HG03378 (cell line): ENCODE measurements around the gene ELOVL6.
"Not testable (repeated sequence)": the region's sequence is repeated elsewhere in the genome, so short reads cannot be mapped to it uniquely, and the experiment has no call there.

ENCODE experiments used
- ATAC-seq: cut with Tn5 transposase; IDR thresholded peaks from one replicate; pipeline ENCODE4 v1.9.1; 2021; ENCODE audit warnings: mild to moderate bottlenecking, moderate library complexity; ENCODE audit not compliant: unreplicated experiment

ELOVL6 gene

DNA sequence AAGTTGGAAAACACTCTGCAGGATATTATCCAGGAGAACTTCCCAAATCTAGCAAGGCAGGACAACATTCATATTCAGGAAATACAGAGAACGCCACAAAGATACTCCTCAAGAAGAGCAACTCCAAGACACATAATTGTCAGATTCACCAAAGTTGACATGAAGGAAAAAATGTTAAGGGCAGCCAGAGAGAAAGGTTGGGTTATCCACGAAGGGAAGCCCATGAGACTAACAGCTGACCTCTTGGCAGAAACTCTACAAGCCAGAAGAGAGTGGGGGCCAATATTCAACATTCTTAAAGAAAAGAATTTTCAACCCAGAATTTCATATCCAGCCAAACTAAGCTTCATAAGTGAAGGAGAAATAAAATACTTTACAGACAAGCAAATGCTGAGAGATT is 120.3 kb downstream of the ELOVL6 start:
- not testable (repeated sequence) for ATAC-seq

DNA sequence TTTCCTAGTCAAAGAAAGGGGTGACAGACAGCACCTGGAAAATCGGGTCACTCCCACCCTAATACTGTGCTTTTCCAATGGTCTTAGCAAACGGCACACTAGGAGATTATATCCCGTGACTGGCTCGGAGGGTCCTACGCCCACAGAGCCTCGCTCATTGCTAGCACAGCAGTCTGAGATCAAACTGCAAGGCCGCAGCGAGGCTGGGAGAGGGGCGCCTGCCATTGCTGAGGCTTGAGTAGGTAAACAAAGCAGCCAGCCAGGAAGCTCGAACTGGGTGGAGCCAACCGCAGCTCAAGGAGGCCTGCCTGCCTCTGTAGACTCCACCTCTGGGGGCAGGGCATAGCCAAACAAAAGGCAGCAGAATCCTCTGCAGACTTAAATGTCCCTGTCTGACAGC is 121.6 kb downstream of the ELOVL6 start:
- ATAC-seq, result not testable (repeated sequence)

DNA sequence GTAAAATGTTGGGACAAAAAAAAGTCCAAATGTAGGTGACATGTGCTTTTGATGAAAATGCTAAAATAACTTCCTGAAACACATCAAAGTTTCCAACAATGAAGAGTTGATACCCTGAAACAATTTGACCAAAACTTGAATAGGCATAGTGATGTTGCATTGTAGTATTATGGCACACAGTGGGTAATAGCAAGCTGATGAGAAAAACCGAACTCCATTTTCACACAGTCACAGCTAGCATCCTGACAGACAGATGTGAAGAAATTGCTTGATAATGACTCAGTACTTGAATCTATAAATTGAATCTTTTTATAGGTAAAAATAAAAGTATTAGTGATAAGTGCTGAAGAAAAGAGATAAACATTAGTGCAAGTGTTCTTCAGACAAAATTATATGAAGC is 122.5 kb downstream of the ELOVL6 start:
- ATAC-seq, result no peak

DNA sequence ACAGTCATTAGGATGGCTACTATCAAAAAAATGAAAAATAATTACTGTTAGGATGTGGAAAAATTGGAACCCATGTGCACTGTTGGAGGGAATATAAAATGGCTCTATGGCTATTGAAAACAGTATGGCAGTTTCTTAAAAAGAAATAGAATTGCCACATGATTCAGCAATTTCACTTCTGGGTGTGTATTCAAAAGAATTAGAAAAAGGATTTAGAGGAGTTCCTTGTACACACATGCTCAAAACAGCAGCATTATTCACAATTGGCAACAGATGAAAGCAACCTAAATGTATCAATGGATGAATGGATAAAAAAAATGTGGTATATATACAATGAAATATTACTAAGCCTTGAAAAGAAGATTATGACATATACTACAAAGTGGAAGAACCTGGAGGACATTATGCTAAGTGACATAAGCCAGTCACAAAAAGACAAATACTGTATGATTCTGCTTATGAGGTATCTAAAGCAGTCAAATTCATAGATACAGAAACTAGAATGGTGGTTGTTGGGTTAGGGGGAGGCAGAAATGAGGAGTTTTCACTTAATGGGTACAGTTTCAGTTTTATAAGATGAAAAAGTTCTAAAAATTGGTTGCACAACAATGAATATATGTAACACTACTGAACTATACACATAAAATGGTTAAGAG is 123.2 kb downstream of the ELOVL6 start:
- ATAC-seq, result no peak

DNA sequence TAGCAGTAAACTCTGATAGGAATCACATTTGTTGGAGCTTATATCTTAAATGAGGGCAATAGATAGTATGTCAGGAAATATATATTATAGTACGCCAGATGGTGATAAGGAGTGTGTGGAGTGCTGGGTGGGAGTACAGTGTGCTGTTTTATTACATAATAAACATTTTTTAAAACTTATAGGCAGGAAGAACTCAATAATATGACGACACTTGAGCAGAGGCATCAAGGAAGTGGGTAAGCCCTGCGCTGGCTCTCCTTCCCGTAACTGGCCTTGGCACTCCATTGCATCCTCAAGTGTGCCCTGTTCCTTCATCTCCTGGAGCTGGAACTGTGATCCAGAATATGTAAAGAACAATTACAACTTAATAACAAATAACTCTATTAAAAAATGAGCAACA is 123.8 kb downstream of the ELOVL6 start:
- no peak for ATAC-seq

DNA sequence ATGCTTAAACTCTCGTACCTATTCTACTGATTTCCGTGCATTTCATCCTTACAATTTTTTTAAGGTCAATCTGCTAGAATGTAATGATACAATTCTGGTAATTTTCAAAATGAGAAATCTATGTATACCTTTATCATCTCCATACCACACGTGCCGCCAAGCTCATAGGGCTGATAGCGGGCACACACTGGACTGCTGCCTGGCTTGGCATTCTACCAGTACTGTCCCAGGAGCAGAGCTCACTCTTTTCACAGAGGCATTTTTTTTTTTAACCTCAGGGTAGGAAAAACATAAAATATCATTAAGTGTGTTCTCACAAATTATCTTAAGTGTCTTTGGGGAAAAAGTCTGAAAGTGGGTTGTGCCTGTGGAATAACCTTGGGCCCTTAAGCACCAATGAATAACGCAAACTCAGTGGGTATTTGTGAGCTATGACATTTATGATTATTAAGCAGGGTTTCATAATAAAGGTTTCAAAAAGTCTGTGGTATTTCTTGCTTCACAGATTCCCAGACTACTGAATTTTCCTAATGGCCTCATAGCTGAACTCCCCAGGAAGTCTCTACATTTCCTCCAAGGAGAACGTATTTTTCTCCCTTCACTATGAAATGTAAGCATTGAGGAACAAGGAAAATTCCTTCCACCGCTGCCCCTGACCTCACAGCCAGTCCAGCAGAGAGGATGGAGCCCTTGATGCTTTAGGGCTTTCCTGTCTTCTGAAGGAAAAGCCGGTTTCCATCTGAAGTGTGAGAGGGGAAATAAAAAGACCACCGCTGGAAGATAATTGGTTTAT is 125.2 kb downstream of the ELOVL6 start:
- ATAC-seq, result no peak

DNA sequence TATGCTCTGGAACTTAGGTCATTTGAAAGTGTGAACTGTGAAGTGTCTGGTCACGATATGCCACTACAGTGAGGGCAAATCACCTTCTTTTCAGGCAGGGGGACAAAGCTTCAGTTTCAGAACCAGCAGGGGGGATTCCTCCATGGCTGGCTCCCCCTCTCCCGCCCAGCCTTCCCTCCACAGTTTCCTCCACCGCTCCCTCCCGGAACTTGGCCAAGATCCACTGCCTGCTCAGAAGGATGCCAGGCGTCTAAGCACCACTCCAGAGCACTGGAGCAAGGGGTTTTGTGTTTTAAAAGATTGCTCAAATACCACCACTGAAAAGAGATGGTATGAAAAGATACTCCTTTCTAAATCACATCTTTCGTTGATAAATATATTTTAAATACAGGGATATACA is 126.9 kb downstream of the ELOVL6 start:
- no peak for ATAC-seq

DNA sequence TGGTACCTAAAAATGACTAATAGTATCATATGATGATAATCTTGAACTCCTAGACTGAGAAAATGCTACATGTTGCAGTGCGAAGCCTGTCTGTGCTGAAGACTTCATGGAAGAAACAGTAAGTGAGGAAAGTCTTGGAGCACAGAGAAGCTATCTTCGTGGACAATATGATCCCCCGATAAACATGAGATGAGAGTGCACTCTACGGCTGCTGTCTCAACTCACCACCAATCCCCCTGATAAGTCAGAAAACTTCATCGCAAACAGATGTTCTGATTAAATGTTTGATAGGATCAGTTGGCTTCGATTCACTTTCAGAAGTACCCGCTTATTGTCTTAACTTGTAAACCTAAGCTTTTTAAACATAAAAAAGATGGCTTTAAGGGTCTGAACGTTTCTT is 130.2 kb downstream of the ELOVL6 start:
- no peak for ATAC-seq

DNA sequence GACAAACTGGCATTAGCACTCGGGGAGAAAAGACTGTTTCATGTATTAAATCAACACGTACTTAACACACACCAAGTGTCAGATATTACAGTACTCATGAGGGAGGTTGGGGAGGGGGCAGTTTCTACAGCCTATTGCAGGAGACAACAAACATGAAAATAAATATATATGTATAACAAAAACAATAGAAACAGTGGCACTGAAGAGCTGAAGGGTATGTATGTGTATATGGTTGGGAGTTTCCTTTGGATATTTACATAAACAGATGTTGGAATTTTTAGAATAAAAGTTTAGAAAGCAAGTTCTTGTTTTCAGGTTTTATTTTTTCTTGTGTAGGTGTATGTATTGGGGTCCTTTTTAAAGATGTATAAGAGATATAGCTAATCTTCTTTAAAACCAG is 133.5 kb downstream of the ELOVL6 start:
- no peak for ATAC-seq

DNA sequence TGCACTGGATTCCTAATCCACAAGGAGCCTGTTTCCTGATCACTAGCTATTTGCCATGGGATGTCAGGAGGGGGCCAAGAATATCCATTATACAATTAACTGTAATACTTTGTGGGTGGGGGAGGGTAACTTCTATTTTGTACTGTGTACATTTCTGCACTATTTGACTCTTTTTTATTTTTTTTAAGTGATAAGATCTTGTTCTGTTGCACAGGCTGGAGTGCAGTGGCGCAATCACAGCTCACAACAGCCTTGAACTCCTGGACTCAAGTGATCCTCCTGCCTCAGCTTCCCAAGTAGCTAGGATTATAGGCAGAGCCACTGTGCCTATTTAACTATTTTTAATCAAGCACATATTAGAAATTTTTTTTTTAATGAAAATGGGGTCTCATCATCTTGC is 134.1 kb downstream of the ELOVL6 start:
- no peak for ATAC-seq

DNA sequence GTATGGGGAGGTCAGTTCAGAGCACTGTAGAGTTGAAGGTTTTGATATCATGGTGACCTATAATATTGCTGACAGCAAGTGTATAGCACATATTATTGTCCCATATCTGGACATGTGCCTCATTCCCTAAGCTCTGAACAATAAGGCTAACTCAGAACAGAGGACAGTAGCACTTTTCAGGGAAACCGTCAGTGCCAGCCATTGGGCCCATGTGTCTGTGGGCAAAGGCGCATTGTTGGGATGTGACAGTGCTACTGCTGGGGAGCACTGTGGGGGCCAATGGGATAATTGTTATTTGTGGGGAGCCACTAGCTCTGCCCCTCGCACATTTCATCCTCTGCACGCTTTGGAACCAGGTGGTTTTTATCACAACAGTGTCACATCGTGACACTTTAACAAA is 136.2 kb downstream of the ELOVL6 start:
- no peak for ATAC-seq

DNA sequence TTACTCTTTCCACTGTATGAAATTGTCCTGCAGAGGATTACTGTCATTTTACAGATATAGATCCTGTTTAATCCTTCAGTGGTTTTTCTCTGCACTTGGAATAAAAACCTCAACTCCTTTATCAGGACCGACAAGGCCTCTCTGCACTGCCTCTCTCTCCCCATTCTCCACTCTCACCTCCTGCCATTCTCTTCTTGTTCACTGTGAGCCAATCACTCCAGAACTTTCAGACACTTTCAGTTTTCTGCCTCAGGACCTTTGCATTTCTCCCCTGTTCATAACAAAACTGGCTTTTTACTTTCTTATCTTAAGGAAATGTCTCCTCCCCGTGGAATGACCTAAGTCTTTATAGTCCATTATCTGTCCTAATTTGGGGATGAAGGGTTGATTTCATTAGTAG is 137.3 kb downstream of the ELOVL6 start:
- ATAC-seq, result no peak

DNA sequence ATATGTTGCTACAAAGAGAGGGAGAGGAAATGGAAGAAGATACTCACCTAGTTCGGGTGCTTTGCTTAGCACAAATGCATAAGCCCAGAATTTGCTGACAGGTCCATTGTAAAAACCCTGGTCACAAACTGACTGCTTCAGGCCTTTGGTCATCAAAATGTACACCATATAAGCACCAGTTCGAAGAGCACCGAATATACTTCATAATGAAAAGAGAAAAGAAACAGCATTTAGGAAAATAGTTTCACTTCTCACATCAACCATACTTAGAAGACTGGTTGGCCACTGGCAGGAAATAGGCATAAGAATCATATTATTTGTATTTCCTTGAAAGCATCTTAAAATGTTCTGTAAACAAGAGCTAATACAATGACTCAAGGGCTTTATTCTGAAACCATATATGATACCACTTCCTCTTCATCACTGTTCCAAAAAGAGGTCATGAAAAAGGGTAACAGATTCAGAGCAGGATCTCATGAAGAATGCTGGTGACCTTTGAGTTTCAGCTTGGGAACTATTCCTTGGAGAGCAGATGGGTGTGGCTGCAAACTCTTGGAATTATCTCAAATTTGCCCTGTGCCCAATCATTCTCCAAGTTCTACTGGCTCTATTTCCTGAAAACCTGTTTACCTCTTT is 138.7 kb downstream of the ELOVL6 start:
- ATAC-seq, result peak; percentile 87

DNA sequence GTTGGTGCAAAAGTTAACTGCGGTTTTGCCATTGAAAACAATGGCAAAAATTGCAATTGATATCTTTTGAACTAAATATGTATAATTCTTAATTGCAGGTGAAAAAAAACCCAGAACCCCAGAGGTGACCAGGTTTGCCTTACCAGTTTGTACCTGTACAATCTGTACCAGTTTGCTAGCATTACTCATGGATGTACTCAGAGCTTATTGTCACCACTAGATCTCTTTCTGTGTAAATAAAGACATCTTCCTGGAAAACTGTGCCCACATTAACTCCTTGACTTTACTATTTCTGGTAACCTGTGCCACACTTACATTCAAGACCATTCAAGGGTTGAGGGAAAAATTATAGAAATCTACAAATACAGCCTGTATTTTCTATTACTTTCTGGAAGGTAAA is 139.7 kb downstream of the ELOVL6 start:
- no peak for ATAC-seq

DNA sequence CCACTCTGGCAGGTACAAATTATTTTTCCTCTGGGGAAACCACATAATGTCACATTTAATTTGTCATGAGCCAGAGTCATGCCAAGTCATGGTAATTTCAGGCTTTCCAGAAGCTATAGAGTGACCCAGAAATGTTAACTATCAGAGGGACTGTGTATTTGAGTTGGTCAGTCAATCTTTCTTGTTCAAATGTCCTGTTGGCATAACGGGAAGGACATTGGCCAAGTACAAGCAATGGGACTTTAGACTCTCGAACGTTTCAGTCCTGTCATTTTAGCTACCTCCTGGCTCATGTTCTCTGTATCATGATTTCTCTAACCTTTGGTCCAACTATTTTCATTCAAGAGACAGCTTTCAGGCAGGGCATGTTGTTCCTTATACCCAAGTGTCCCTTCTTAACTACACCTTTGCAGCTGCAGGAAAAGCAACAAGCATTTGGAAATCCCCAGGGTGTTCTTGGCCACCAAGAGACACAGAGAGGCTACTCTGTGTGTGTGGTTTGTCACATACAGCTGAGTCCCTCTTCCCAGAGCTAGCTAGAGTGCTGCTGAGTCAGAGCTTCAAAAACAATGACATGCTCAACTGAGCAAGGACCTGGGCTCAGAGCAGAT is 143.2 kb downstream of the ELOVL6 start:
- peak; percentile 85 for ATAC-seq

DNA sequence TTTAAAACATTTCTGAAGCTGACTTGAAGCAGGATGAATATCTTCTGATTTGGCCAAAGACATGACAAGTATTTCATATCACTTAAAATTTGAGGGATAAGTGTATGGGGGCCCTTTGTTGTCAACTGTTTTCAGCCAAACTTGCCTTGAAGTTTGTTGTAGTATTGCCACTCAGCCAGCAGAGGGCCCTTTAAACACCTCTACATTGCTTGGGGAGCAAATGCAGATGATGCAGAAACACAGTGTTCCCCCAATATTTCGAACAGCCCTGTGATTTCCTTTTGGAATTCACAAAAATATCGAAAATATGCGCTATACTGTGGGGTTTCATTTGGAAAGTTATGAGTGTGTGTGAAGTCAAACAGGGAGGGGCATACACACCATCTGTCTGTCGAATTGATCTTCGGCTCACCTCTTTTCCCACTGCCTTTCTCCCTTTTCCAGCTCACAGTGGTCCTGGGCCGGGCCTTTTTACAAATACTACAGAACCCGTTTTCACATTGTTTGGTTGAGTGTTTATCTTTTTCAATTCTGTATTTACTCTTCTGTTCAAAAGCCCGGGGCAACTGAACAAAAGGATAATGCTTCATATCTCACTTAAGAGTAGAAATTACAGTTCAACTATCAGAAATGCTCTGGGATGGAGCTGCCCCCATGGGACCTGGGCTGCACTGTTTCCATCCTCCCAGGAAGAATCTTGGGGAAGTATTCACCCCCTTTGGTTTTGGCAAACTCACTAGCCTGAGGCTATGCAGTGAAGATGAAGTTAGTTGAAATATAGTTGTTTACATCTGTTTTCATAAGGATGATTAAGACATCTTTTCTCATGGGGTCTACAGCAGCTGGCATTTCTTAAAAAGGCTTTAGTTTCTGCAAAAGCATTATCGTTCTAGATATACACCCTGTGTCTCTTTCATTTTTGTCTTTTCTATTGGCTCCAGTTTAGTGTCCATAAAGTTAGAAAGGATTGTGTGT is 148.2 kb downstream of the ELOVL6 start:
- ATAC-seq, result peak; percentile 69

DNA sequence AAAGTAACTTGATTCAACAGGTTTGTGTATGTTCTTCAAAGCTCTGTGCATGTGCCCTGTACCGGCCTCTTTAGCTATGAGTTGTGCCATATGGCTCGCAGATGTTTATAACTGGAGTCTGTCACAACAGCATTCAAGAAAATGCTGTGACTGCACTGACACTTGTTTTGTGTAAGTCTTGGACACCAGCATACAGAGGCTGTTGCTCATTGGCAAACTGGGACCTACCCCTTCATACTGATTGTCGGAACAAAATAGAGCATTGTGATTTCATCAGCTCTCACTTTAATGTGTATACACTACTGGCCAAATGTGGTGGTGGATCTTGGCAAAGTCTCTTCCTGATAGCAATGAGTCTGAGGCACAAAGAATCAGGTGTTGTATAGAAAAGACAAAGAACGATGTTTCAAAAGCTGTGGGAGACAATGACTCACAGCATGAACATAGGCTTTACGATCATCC is 151.8 kb downstream of the ELOVL6 start:
- no peak for ATAC-seq

DNA sequence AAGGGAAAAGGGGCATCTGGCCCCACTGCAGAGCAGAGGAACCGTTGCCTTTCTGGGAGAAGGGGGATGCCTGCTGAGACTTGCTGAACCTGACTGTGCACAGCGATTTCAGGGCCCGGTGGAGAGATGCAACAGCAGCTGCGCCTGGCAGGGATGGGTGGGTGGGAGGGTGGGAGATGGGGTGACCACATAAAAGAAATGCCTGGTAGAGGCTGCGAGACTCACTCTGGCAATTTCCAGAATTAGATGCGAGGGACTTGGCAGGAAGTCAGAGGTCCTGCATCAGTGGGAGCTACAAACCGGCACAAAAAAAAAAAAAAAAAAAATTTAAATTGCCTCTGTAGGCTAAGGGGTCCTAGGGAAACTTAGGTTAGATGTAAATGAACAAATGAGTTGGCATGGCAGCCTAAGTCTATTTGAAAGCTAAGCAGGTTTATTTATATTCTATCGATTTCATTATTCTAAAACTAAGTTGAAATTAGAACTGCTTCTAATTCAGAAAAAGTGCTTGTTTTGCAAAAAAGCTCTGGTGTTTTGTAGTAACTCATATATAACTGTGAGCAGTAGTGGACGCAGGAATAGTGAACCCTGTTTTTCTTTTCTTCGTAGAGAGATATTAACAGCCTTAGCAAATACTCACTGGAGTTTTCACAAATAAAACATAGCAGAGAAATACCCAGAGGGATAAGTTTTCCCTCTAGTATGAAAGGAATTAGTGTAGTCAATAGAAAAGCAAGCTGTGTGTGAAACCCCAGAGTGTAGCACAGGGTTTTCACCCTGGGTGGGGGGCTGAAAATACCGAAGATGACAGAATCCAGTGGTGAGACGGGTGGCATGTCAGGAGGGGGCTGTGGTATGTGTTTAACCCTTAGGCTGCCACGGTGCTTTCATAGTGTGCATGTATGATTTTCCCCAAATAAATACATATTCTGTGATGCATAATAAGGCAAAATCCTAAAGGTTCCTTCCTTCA is 155.6 kb downstream of the ELOVL6 start:
- no peak for ATAC-seq

DNA sequence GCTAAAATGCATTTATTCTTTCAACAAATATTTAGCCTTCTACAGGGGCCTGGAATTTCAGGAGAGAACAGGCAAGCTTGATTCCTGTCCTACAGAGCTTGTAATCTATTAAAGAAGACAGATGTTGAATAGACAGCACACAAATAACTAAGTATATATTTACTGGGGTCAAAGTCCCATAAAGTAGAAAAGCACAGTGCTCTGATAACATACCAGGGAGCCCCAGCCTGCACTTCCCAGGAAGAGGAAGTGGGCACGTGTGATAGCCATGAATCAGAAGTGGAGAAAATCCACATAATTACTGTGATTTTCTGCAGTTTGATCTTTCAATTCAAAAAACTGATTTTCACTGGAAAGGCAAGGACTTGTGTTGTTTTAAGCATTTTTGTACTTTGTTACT is 156.7 kb downstream of the ELOVL6 start:
- no peak for ATAC-seq
